HCT116 (cell line): ENCODE measurements around the gene IGSF5. TPM values are rescaled to one million over a fixed set of nuclear protein-coding genes. Genes with fewer than 3 reads are reported as not detected.

ENCODE experiments used
- ATAC-seq: fragments of 200-7000 bp; cut with Tn5 transposase; 2 replicates; pipeline ENCODE4 v1.9.1; 2020; ENCODE audit warnings: mild to moderate bottlenecking, moderate library complexity
- BruUV-seq: library from RNA; stranded (reverse); fragments of 400-500 nt; replicated peaks from 2 replicates; lab custom pipeline; 2021; lab: Mats Ljungman, UMichigan
- CTCF ChIA-PET: fragments of 300-600 bp; sonication (Branson Sonifier 250); formaldehyde crosslinking; loops from one replicate; lab custom pipeline; 2021; ENCODE audit warnings: antibody characterized with exemption; lab: Charles Lee
- POLR2A ChIA-PET: fragments of 300-600, 350-600 bp; sonication (Branson Sonifier 250); formaldehyde crosslinking; loops from one replicate; lab custom pipeline; 2021; ENCODE audit warnings: antibody characterized with exemption; lab: Charles Lee
- RAD21 ChIA-PET, 2 experiments: fragments of 300-600 bp; sonication (Branson Sonifier 250); formaldehyde crosslinking; loops; one replicate each; lab custom pipeline; 2023; ENCODE audit warnings: low total read pairs in 2 of 2; ENCODE audit not compliant: uncharacterized antibody in 2 of 2, unreplicated experiment in 2 of 2, low non-redundant PET in 1 of 2; lab: Charles Lee
- DNase-seq: peaks from one replicate; pipeline ENCODE4 v3.0.0-alpha.2; 2010; ENCODE audit warnings: low read depth, low spot score
- H2AFZ ChIP-seq: fragments of 200-600 bp; shearing (Covaris generic), sonication (generic); 2 replicates; pipeline ENCODE4 v1.6.1; 2017; ENCODE audit warnings: low read depth, mixed run types, mixed read lengths, antibody characterized with exemption, low read length; ENCODE audit not compliant: poor library complexity, severe bottlenecking
- H3K27ac ChIP-seq: 2 replicates; pipeline ENCODE4 v1.5.1; 2012; ENCODE audit warnings: low read depth, low read length
- H3K27me3 ChIP-seq: fragments of 200-600 bp; sonication (generic); 2 replicates; pipeline ENCODE4 v1.6.1; 2016; ENCODE audit warnings: mixed run types, low read length, mixed read lengths; ENCODE audit not compliant: insufficient read depth
- H3K36me3 ChIP-seq, 2 experiments: fragments of 200-500 bp in 1 of 2; fragments of 200-600 bp in 1 of 2; sonication (Bioruptor generic) in 1 of 2; sonication (generic) in 1 of 2; 2 replicates each; pipeline versions ENCODE4 v1.5.1 to v1.6.1; 2014 to 2016; ENCODE audit warnings: low read length in 2 of 2, inconsistent platforms in 1 of 2, mixed read lengths in 1 of 2, mixed run types in 1 of 2; ENCODE audit not compliant: insufficient read depth in 2 of 2, control insufficient read depth in 1 of 2
- H3K4me1 ChIP-seq, 2 experiments: fragments of 200-600 bp in 1 of 2; sonication (generic) in 1 of 2; 2 replicates each; pipeline versions ENCODE4 v1.5.1 to v1.6.1; 2012 to 2017; ENCODE audit warnings: low read length in 2 of 2, inconsistent platforms in 1 of 2, mild to moderate bottlenecking in 1 of 2, mixed read lengths in 1 of 2, mixed run types in 1 of 2, moderate library complexity in 1 of 2; ENCODE audit not compliant: insufficient read depth in 2 of 2, control insufficient read depth in 1 of 2
- H3K4me2 ChIP-seq: fragments of 200-600 bp; sonication (generic); 2 replicates; pipeline ENCODE4 v1.6.1; 2017; ENCODE audit warnings: mixed run types, low read length, mixed read lengths
- H3K4me3 ChIP-seq, 2 experiments: fragments of 200-600 bp in 1 of 2; sonication (generic) in 1 of 2; replicated peaks in 1 of 2; 2 replicates each; pipeline ENCODE4 v1.5.1; 2011 to 2016; ENCODE audit warnings: low read length in 2 of 2, control low read depth in 1 of 2, low read depth in 1 of 2, mild to moderate bottlenecking in 1 of 2, mixed read lengths in 1 of 2, mixed run types in 1 of 2
- H3K79me2 ChIP-seq: fragments of 200-600 bp; sonication (generic); 2 replicates; pipeline ENCODE4 v1.6.1; 2017; ENCODE audit warnings: mild to moderate bottlenecking, mixed run types, low read length, moderate library complexity, mixed read lengths; ENCODE audit not compliant: insufficient read depth
- H3K9ac ChIP-seq: fragments of 200-600 bp; sonication (generic); 2 replicates; pipeline ENCODE4 v1.6.1; 2016; ENCODE audit warnings: low read length, mixed read lengths
- H3K9me2 ChIP-seq: fragments of 200-600 bp; sonication (generic), shearing (Covaris generic); 2 replicates; pipeline ENCODE4 v1.6.1; 2017; ENCODE audit warnings: mixed run types, mild to moderate bottlenecking, moderate library complexity; ENCODE audit not compliant: insufficient read depth
- H3K9me3 ChIP-seq, 2 experiments: fragments of 200-500 bp in 1 of 2; fragments of 200-600 bp in 1 of 2; sonication (Bioruptor generic) in 1 of 2; sonication (generic) in 1 of 2; 2 replicates each; pipeline ENCODE4 v1.6.1; 2014 to 2017; ENCODE audit warnings: low read length in 2 of 2, mixed read lengths in 2 of 2, inconsistent platforms in 1 of 2, low read depth in 1 of 2, mild to moderate bottlenecking in 1 of 2, mixed run types in 1 of 2, moderate library complexity in 1 of 2; ENCODE audit not compliant: control insufficient read depth in 1 of 2, insufficient read depth in 1 of 2
- H4K20me1 ChIP-seq: fragments of 200-600 bp; sonication (generic), shearing (Covaris generic); 2 replicates; pipeline ENCODE4 v1.6.1; 2017; ENCODE audit warnings: mixed run types, mild to moderate bottlenecking, moderate library complexity; ENCODE audit not compliant: insufficient read depth
- CBX3 ChIP-seq: IDR thresholded peaks from 2 replicates; pipeline ENCODE4 v1.6.1; 2012; ENCODE audit warnings: low read depth
- CEBPB ChIP-seq: IDR thresholded peaks from 2 replicates; pipeline ENCODE4 v1.6.1; 2012; ENCODE audit warnings: low read depth
- EGR1 ChIP-seq: IDR thresholded peaks from 2 replicates; pipeline ENCODE4 v1.6.1; 2012; ENCODE audit warnings: low read depth
- ELF1 ChIP-seq: IDR thresholded peaks from 2 replicates; pipeline ENCODE4 v1.6.1; 2012; ENCODE audit warnings: low read depth, borderline replicate concordance
- EZH2 ChIP-seq: fragments of 200-600 bp; sonication (generic); IDR thresholded peaks from 2 replicates; pipeline ENCODE4 v1.6.1; 2017; ENCODE audit warnings: antibody characterized with exemption, mixed run types
- EZH2phosphoT487 ChIP-seq: fragments of 200-600 bp; IDR thresholded peaks from 2 replicates; pipeline ENCODE4 v1.6.1; 2018; ENCODE audit warnings: antibody characterized with exemption, borderline replicate concordance
- JUND ChIP-seq: IDR thresholded peaks from 2 replicates; pipeline ENCODE4 v1.6.1; 2012
- MAX ChIP-seq: IDR thresholded peaks from 2 replicates; pipeline ENCODE4 v1.6.1; 2012
- POLR2A ChIP-seq: IDR thresholded peaks from 2 replicates; pipeline ENCODE4 v1.7.0; 2011; ENCODE audit warnings: borderline replicate concordance; ENCODE audit not compliant: insufficient read depth, insufficient read length; ENCODE audit errors: extremely low read depth
- POLR2AphosphoS5 ChIP-seq: IDR thresholded peaks from 2 replicates; pipeline ENCODE4 v1.6.1; 2011; ENCODE audit warnings: mild to moderate bottlenecking, low read depth, low read length, moderate library complexity
- RAD21 ChIP-seq: IDR thresholded peaks from 2 replicates; pipeline ENCODE4 v1.6.1; 2012; ENCODE audit warnings: low read depth, mild to moderate bottlenecking
- SP1 ChIP-seq: IDR thresholded peaks from 2 replicates; pipeline ENCODE4 v1.6.1; 2012; ENCODE audit warnings: low read depth
- TCF7L2 ChIP-seq: IDR thresholded peaks from 2 replicates; pipeline ENCODE4 v1.7.0; 2011; ENCODE audit warnings: borderline replicate concordance, inconsistent platforms; ENCODE audit not compliant: insufficient read depth, insufficient read length; ENCODE audit errors: extremely low read depth
- ZNF274 ChIP-seq: fragments of 200-500 bp; sonication (Bioruptor generic); IDR thresholded peaks from 2 replicates; pipeline ENCODE4 v1.6.1; 2014; ENCODE audit warnings: mild to moderate bottlenecking, low read depth, low read length, inconsistent platforms
- intact Hi-C: fragments of 100-400 bp; cut with micrococcal nuclease; formaldehyde crosslinking; loops from 2 replicates; pipeline ENCODE4 v1.10.0; 2022
- total RNA-seq: library from RNA; stranded (reverse); gene quantifications from one replicate; pipeline ENCODE4 v1.2.1, GENCODE V29; 2021; ENCODE audit not compliant: unreplicated experiment
- TF ChIP-seq, protein P1 (sequence below), 3 experiments: fragments of 200-600 bp in 1 of 3; sonication (generic) in 1 of 3; IDR thresholded peaks in 2 of 3; conservative IDR thresholded peaks in 1 of 3; 2 replicates each; pipeline ENCODE4 v1.5.1; 2012 to 2017; ENCODE audit warnings: low read depth in 2 of 3, low read length in 2 of 3, antibody characterized with exemption in 1 of 3, borderline replicate concordance in 1 of 3, control low read depth in 1 of 3, mild to moderate bottlenecking in 1 of 3, mixed read lengths in 1 of 3, mixed run types in 1 of 3, moderate library complexity in 1 of 3; ENCODE audit not compliant: insufficient read depth in 1 of 3
- TF ChIP-seq, protein P2 (sequence below): IDR thresholded peaks from 2 replicates; pipeline ENCODE4 v1.6.1; 2011; ENCODE audit warnings: mild to moderate bottlenecking, low read length, moderate library complexity; ENCODE audit not compliant: insufficient replicate concordance; ENCODE audit errors: extremely low read depth

The IGSF5 gene
- total RNA-seq, 1 experiment from 2014 or later, result not detected

DNA sequence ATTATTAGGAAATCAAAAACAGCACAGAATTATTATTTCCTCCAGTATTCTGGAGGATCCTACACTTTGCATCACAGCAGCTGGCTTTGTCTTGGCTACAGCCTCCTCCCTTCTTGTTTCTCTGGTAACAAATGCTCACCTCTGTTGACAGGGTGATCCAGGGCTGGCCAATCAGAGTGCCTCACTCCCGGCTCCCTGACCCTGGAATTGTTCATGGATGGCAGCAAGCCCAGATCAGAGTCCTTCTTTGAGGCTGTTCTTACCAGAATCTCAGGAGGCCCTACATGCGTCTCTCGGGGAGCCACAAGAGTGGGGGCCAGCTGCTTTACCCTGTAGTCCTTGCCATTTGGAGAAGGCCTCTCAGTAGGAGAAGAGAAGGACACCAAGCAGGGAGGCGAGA is 48.4 kb upstream of the IGSF5 start:
- DNase-seq (no peak), ATAC-seq (no peak)
- BruUV-seq, result no TSS peak
- Histone ChIP-seq H3K9me3 (no peaks in the 10 kb centered on the region), H3K4me3 (no peak overlapping the region), H3K4me1 (no peaks in the 10 kb centered on the region), H4K20me1 (no peaks in the 10 kb centered on the region), H3K4me2 (no peak overlapping the region), H2AFZ (no peak overlapping the region), H3K27me3 (no peaks in the 10 kb centered on the region), H3K9me2 (no peaks in the 10 kb centered on the region), H3K9ac (no peak overlapping the region), H3K79me2 (no peaks in the 10 kb centered on the region), H3K36me3 (no peaks in the 10 kb centered on the region), H3K27ac (no peak overlapping the region)
- POLR2A ChIA-PET, result no interaction called here
- RAD21 ChIA-PET, result no interaction called here
- TF ChIP-seq POLR2A, result no peak
- no peak for TF ChIP-seq EZH2
- no peak for TF ChIP-seq ELF1
- TF ChIP-seq ZNF274, result no peak
- TF ChIP-seq JUND, result no peak
- no peak for TF ChIP-seq TCF7L2
- TF ChIP-seq MAX, result no peak
- no peak for TF ChIP-seq EZH2phosphoT487
- no peak for TF ChIP-seq POLR2AphosphoS5
- TF ChIP-seq CBX3, result no peak
- TF ChIP-seq SP1, result no peak
- TF ChIP-seq RAD21, result no peak
- TF ChIP-seq, protein P1, sequence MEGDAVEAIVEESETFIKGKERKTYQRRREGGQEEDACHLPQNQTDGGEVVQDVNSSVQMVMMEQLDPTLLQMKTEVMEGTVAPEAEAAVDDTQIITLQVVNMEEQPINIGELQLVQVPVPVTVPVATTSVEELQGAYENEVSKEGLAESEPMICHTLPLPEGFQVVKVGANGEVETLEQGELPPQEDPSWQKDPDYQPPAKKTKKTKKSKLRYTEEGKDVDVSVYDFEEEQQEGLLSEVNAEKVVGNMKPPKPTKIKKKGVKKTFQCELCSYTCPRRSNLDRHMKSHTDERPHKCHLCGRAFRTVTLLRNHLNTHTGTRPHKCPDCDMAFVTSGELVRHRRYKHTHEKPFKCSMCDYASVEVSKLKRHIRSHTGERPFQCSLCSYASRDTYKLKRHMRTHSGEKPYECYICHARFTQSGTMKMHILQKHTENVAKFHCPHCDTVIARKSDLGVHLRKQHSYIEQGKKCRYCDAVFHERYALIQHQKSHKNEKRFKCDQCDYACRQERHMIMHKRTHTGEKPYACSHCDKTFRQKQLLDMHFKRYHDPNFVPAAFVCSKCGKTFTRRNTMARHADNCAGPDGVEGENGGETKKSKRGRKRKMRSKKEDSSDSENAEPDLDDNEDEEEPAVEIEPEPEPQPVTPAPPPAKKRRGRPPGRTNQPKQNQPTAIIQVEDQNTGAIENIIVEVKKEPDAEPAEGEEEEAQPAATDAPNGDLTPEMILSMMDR (IDR thresholded peaks at IDR 0.05 in 2 of 3, conservative IDR thresholded peaks at IDR 0.05 in 1 of 3; ENCODE audit: borderline replicate concordance in 1 of 3, insufficient read depth in 1 of 3, low read depth in 2 of 3, low read length in 2 of 3), result no peak
- TF ChIP-seq EGR1, result no peak
- TF ChIP-seq CEBPB, result no peak
- TF ChIP-seq, protein P2, sequence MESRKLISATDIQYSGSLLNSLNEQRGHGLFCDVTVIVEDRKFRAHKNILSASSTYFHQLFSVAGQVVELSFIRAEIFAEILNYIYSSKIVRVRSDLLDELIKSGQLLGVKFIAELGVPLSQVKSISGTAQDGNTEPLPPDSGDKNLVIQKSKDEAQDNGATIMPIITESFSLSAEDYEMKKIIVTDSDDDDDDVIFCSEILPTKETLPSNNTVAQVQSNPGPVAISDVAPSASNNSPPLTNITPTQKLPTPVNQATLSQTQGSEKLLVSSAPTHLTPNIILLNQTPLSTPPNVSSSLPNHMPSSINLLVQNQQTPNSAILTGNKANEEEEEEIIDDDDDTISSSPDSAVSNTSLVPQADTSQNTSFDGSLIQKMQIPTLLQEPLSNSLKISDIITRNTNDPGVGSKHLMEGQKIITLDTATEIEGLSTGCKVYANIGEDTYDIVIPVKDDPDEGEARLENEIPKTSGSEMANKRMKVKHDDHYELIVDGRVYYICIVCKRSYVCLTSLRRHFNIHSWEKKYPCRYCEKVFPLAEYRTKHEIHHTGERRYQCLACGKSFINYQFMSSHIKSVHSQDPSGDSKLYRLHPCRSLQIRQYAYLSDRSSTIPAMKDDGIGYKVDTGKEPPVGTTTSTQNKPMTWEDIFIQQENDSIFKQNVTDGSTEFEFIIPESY, result no peak
- intact Hi-C loops, result loop anchor here (10.0 kb wide), 1 partner anchor 102 kb away; no protein-coding TSS in a partner anchor
- CTCF ChIA-PET, result no interaction called here
